H9 (cell line): ENCODE measurements around the gene GRID1. TPM values are rescaled to one million over a fixed set of nuclear protein-coding genes. Genes with fewer than 3 reads are reported as not detected.

ENCODE experiments used
- DNase-seq: peaks from one replicate; pipeline ENCODE4 v3.0.0-alpha.2; 2017
- H2AFZ ChIP-seq: one replicate; pipeline ENCODE4 v1.6.1; 2013; ENCODE audit warnings: mild to moderate bottlenecking, low read length, control low read depth, moderate library complexity
- H2AK5ac ChIP-seq: 2 replicates; pipeline ENCODE4 v1.6.1; 2013; ENCODE audit warnings: low read length, control low read depth, mixed read lengths; ENCODE audit not compliant: insufficient read length
- H2BK120ac ChIP-seq: one replicate; pipeline ENCODE4 v1.6.1; 2013; ENCODE audit warnings: low read depth, mild to moderate bottlenecking, low read length, control low read depth, inconsistent platforms; ENCODE audit not compliant: poor library complexity, severe bottlenecking
- H2BK12ac ChIP-seq: 2 replicates; pipeline ENCODE4 v1.6.1; 2013; ENCODE audit warnings: low read length, control low read depth, mixed read lengths, low read depth; ENCODE audit not compliant: insufficient read length
- H2BK15ac ChIP-seq: 2 replicates; pipeline ENCODE4 v1.6.1; 2013; ENCODE audit warnings: low read depth, low read length, control low read depth
- H2BK20ac ChIP-seq: one replicate; pipeline ENCODE4 v1.6.1; 2013; ENCODE audit warnings: low read depth, mild to moderate bottlenecking, low read length, control low read depth, inconsistent platforms; ENCODE audit not compliant: poor library complexity, severe bottlenecking
- H2BK5ac ChIP-seq: 2 replicates; pipeline ENCODE4 v1.6.1; 2013; ENCODE audit warnings: low read length, control low read depth, mixed read lengths; ENCODE audit not compliant: insufficient read length
- H3K14ac ChIP-seq: 2 replicates; pipeline ENCODE4 v1.6.1; 2013; ENCODE audit warnings: low read length, control low read depth; ENCODE audit not compliant: insufficient read depth
- H3K18ac ChIP-seq: 2 replicates; pipeline ENCODE4 v1.6.1; 2013; ENCODE audit warnings: low read depth, mild to moderate bottlenecking, mixed read lengths, low read length, control low read depth; ENCODE audit not compliant: insufficient read length
- H3K23ac ChIP-seq: 2 replicates; pipeline ENCODE4 v1.6.1; 2013; ENCODE audit warnings: low read length, control low read depth, mixed read lengths, low read depth; ENCODE audit not compliant: insufficient read length
- H3K23me2 ChIP-seq: 2 replicates; pipeline ENCODE4 v1.6.1; 2013; ENCODE audit warnings: low read depth, mild to moderate bottlenecking, mixed read lengths, low read length, control low read depth; ENCODE audit not compliant: insufficient read length, poor library complexity, severe bottlenecking
- H3K27ac ChIP-seq: 2 replicates; pipeline ENCODE4 v1.5.1; 2013; ENCODE audit warnings: low read length, control low read depth, mixed read lengths, low read depth; ENCODE audit not compliant: insufficient read length
- H3K27me3 ChIP-seq: 2 replicates; pipeline ENCODE4 v1.6.1; 2013; ENCODE audit warnings: low read length, control low read depth, inconsistent platforms; ENCODE audit not compliant: insufficient read depth
- H3K4ac ChIP-seq: 2 replicates; pipeline ENCODE4 v1.6.1; 2013; ENCODE audit warnings: low read depth, mild to moderate bottlenecking, control low read depth, inconsistent platforms, low read length, moderate library complexity
- H3K4me1 ChIP-seq: 2 replicates; pipeline ENCODE4 v1.6.1; 2013; ENCODE audit warnings: low read length, control low read depth, inconsistent platforms; ENCODE audit not compliant: insufficient read depth
- H3K4me2 ChIP-seq: 2 replicates; pipeline ENCODE4 v1.6.1; 2013; ENCODE audit warnings: low read length, control low read depth, mixed read lengths; ENCODE audit not compliant: insufficient read length, insufficient read depth
- H3K56ac ChIP-seq: 2 replicates; pipeline ENCODE4 v1.6.1; 2013; ENCODE audit warnings: low read depth, mild to moderate bottlenecking, mixed read lengths, low read length, control low read depth; ENCODE audit not compliant: insufficient read length
- H3K79me1 ChIP-seq: 2 replicates; pipeline ENCODE4 v1.6.1; 2013; ENCODE audit warnings: low read depth, mild to moderate bottlenecking, moderate library complexity, low read length, control low read depth, inconsistent platforms; ENCODE audit not compliant: insufficient read depth, poor library complexity, severe bottlenecking
- H3K79me2 ChIP-seq: 2 replicates; pipeline ENCODE4 v1.6.1; 2013; ENCODE audit warnings: low read length, control low read depth, inconsistent platforms; ENCODE audit not compliant: insufficient read depth
- H3K9ac ChIP-seq: 2 replicates; pipeline ENCODE4 v1.6.1; 2013; ENCODE audit warnings: low read length, control low read depth, mixed read lengths; ENCODE audit not compliant: insufficient read length; ENCODE audit errors: extremely low read depth
- H3K9me3 ChIP-seq: one replicate; pipeline ENCODE4 v1.6.1; 2013; ENCODE audit warnings: low read depth, low read length, inconsistent platforms; ENCODE audit not compliant: control insufficient read depth
- H3T11ph ChIP-seq: one replicate; pipeline ENCODE4 v1.6.1; 2013; ENCODE audit warnings: mild to moderate bottlenecking, low read length, control low read depth, inconsistent platforms
- H4K20me1 ChIP-seq: one replicate; pipeline ENCODE4 v1.6.1; 2013; ENCODE audit not compliant: control insufficient read depth, insufficient read length, insufficient read depth
- H4K5ac ChIP-seq: 2 replicates; pipeline ENCODE4 v1.6.1; 2013; ENCODE audit warnings: low read depth, mild to moderate bottlenecking, mixed read lengths, low read length, control low read depth; ENCODE audit not compliant: insufficient read length
- H4K8ac ChIP-seq: replicated peaks from 2 replicates; pipeline ENCODE4 v1.6.1; 2013; ENCODE audit warnings: low read length, control low read depth, mixed read lengths, low read depth; ENCODE audit not compliant: insufficient read length
- H4K91ac ChIP-seq: 2 replicates; pipeline ENCODE4 v1.6.1; 2013; ENCODE audit warnings: low read depth, mild to moderate bottlenecking, moderate library complexity, mixed read lengths, low read length, control low read depth; ENCODE audit not compliant: insufficient read length
- H3K27ac Mint-ChIP-seq, 3 experiments: 2 replicates in 2 of 3; 3 replicates in 1 of 3; pipeline ENCODE4 v1.8.0; 2020 to 2021; ENCODE audit warnings: mixed read lengths in 3 of 3, mild to moderate bottlenecking in 1 of 3, moderate library complexity in 1 of 3
- H3K27me3 Mint-ChIP-seq: 2 replicates; pipeline ENCODE4 v1.8.0; 2021; ENCODE audit warnings: low read depth, mild to moderate bottlenecking, moderate library complexity, mixed read lengths
- H3K36me3 Mint-ChIP-seq, 3 experiments: 2 replicates in 2 of 3; 3 replicates in 1 of 3; pipeline ENCODE4 v1.8.0; 2020 to 2021; ENCODE audit warnings: low read depth in 3 of 3, mixed read lengths in 3 of 3; ENCODE audit not compliant: insufficient read depth in 1 of 3
- H3K4me1 Mint-ChIP-seq, 2 experiments: 2 replicates each; pipeline ENCODE4 v1.8.0; 2020; ENCODE audit warnings: mixed read lengths in 2 of 2
- H3K4me3 Mint-ChIP-seq, 2 experiments: 2 replicates in 1 of 2; 3 replicates in 1 of 2; pipeline ENCODE4 v1.8.0; 2020 to 2021; ENCODE audit warnings: mild to moderate bottlenecking in 2 of 2, mixed read lengths in 2 of 2, moderate library complexity in 1 of 2
- H3K9me3 Mint-ChIP-seq, 2 experiments: 2 replicates in 1 of 2; 3 replicates in 1 of 2; pipeline ENCODE4 v1.8.0; 2020; ENCODE audit warnings: mild to moderate bottlenecking in 2 of 2, mixed read lengths in 2 of 2, moderate library complexity in 1 of 2
- CTCF ChIP-seq: fragments of 200-600 bp; sonication (generic); conservative IDR thresholded peaks from 3 replicates; pipeline ENCODE4 v1.8.0; 2021; ENCODE audit warnings: antibody characterized with exemption, mild to moderate bottlenecking
- WGBS: extraction: QIAGEN DNeasy Blood & Tissue Kit; methylation state at CpG from one replicate; pipeline ENCODE4 v1.1.7; 2013; ENCODE audit warnings: missing lambda C conversion rate, low lambda C conversion rate, mixed read lengths; ENCODE audit not compliant: insufficient read length; ENCODE audit errors: extremely low coverage; 5-methylcytosine and 5-hydroxymethylcytosine counted together
- total RNA-seq: library from RNA; stranded (reverse); gene quantifications from 2 replicates; pipeline ENCODE4 v1.2.1, GENCODE V29; 2021

The GRID1 gene
- total RNA-seq, 1 experiment from 2014 or later: 0.35 TPM

GRCh38 chr10:85888559-85888958, 478.0 kb downstream of the GRID1 start:
- H4K20me1 ChIP-seq: no peaks in the 10 kb centered on the region
- no peak overlapping the region for H3K56ac ChIP-seq
- H3K27me3 Mint-ChIP-seq: no peaks in the 10 kb centered on the region
- no peak overlapping the region for H3K27ac Mint-ChIP-seq
- no peaks in the 10 kb centered on the region for H3K9me3 ChIP-seq
- no peak overlapping the region for H3K4me3 Mint-ChIP-seq
- DNase-seq: no peak
- no peak overlapping the region for H3K23ac ChIP-seq
- H3K4me1 ChIP-seq: no peaks in the 10 kb centered on the region; the same call in 1 of the 2 replicates
- no peak overlapping the region for H3K14ac ChIP-seq
- no peaks in the 10 kb centered on the region for H3K79me2 ChIP-seq
- no peak for TF ChIP-seq CTCF
- no peak overlapping the region for H4K91ac ChIP-seq
- no peak overlapping the region for H3K4ac ChIP-seq
- H3K27me3 ChIP-seq: no peaks in the 10 kb centered on the region
- H2AFZ ChIP-seq: no peak overlapping the region
- peaks cover 24 to 38% of the 10 kb centered on the region in 2 experiments for H3K4me1 Mint-ChIP-seq
- no peak overlapping the region for H3K27ac ChIP-seq
- no peak overlapping the region for H2BK12ac ChIP-seq
- no CpG with 5 or more reads among the region's 2 CpGs for whole genome bisulfite sequencing
- H2AK5ac ChIP-seq: no peak overlapping the region
- no peak overlapping the region for H3K4me2 ChIP-seq
- H3K9ac ChIP-seq: no peak overlapping the region
- H3K79me1 ChIP-seq: no peaks in the 10 kb centered on the region
- no peak overlapping the region for H2BK5ac ChIP-seq
- H2BK15ac ChIP-seq: no peak overlapping the region
- no peak overlapping the region for H3T11ph ChIP-seq
- no peak overlapping the region for H3K18ac ChIP-seq
- H3K36me3 Mint-ChIP-seq: peaks cover 0 to 8% (median 7%) of the 10 kb centered on the region in 3 experiments; a peak in 5 of 7 replicates
- no peak overlapping the region for H4K8ac ChIP-seq
- H2BK20ac ChIP-seq: no peak overlapping the region
- H3K9me3 Mint-ChIP-seq: peaks cover 8 to 12% of the 10 kb centered on the region in 2 experiments
- H4K5ac ChIP-seq: no peak overlapping the region
- no peak overlapping the region for H2BK120ac ChIP-seq
- no peaks in the 10 kb centered on the region for H3K23me2 ChIP-seq
